ENCODE measurements around the gene APP.

APP gene

GRCh38 chr21:25974964-25975363 lies 195.6 kb downstream of the APP start:
- no peak for DNase-seq
- Histone ChIP-seq H3K27me3 (no peaks in the 10 kb centered on the region), H3K9me3 (no peaks in the 10 kb centered on the region), H3K4me3 (ENCODE audit: low read depth, low read length) (no peak overlapping the region), H3K36me3 (peaks cover 62% of the 10 kb centered on the region), H3K4me1 (no peaks in the 10 kb centered on the region)
- TF ChIP-seq CTCF (IDR thresholded peaks at IDR 0.05; ENCODE audit: low read depth, low read length), result no peak

GRCh38 chr21:25970254-25970930 lies 200.2 kb downstream of the APP start:
- Histone ChIP-seq H3K4me3 (ENCODE audit: low read depth, low read length) (no peak overlapping the region), H3K27me3 (no peaks in the 10 kb centered on the region), H3K4me1 (peaks cover 7% of the 10 kb centered on the region; the same call in 1 of the 2 replicates), H3K36me3 (peaks cover 42% of the 10 kb centered on the region), H3K9me3 (no peaks in the 10 kb centered on the region)
- DNase-seq, result peak; percentile 23
- no peak for TF ChIP-seq CTCF (IDR thresholded peaks at IDR 0.05; ENCODE audit: low read depth, low read length)

DNA sequence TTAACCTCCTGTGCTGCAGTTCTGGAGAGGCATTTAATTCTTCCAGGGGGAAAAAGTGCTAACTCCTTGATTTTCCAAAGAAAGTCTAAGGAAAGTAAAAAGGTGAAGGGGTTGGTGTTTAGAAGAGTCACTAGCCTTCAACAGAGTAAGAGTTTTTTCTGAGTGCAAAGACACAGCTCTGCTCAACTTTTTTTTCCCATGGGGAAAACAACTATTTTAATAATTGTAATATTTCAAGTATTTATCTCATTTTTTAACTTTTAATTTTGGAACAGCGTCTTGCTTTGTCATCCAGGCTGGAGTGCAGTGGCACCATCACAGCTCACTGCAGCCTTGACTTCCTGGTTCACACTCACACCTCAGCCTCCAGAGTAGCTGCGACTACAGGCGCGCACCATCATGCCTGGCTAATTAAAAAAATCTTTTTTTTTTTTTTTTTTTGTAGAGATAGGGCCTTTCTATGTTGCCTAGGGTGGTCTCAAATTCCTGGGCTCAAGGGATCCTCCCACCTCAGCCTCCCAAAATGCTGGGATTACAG lies 202.6 kb downstream of the APP start:
- no peak overlapping the region for H3K4me3 ChIP-seq (ENCODE audit: low read depth, low read length)
- DNase-seq, result no peak
- peaks cover 7% of the 10 kb centered on the region; the same call in 1 of the 2 replicates for H3K4me1 ChIP-seq
- H3K9me3 ChIP-seq, result no peaks in the 10 kb centered on the region
- TF ChIP-seq CTCF (IDR thresholded peaks at IDR 0.05; ENCODE audit: low read depth, low read length), result no peak
- no peaks in the 10 kb centered on the region for H3K27me3 ChIP-seq
- peaks cover 29% of the 10 kb centered on the region for H3K36me3 ChIP-seq

DNA sequence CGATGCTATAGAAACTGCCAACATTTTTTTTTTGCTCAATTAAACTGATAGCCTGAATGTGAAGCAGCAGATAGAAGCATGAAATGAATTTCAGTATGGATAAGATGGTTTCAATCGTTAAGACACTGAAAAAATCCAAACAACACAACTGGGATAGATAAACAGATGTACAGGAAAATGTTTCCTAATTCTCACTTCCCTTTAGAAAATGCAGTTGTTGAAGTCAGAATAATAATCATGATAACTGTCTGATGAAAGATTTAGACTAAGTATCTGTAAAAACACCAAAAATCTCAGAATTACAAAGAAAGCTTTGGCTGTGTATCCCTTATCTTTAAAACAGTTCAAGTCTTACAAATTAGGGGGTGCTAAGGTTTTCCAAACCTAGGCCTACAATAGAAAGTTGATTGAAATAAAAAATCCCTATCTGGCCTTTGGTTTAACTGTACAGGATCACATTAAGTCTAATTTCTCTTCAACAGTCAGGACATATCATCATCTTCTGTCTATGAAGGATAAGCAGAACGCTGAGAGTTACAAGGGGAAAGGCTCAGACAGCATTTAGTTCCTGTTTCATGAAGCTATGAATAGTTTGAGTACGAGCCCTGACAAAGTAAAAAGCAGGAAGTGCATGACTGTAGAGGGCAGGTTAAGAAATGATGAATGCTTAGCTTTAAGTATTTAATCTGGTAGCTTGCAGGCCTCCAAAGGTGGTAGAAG lies 203.2 kb downstream of the APP start:
- no peak for DNase-seq
- H3K27me3 ChIP-seq, result no peaks in the 10 kb centered on the region
- H3K36me3 ChIP-seq, result peaks cover 27% of the 10 kb centered on the region
- TF ChIP-seq CTCF (IDR thresholded peaks at IDR 0.05; ENCODE audit: low read depth, low read length), result no peak
- no peak overlapping the region for H3K4me3 ChIP-seq (ENCODE audit: low read depth, low read length)
- H3K9me3 ChIP-seq, result no peaks in the 10 kb centered on the region
- peaks cover 7% of the 10 kb centered on the region; the same call in 1 of the 2 replicates for H3K4me1 ChIP-seq

GRCh38 chr21:25965951-25966707 lies 204.4 kb downstream of the APP start:
- TF ChIP-seq CTCF (IDR thresholded peaks at IDR 0.05; ENCODE audit: low read depth, low read length), result no peak
- no peak for DNase-seq
- H3K4me3 ChIP-seq (ENCODE audit: low read depth, low read length), result no peak overlapping the region
- H3K9me3 ChIP-seq, result no peaks in the 10 kb centered on the region
- H3K36me3 ChIP-seq, result peaks cover 21% of the 10 kb centered on the region
- H3K4me1 ChIP-seq, result peaks cover 13% of the 10 kb centered on the region
- H3K27me3 ChIP-seq, result no peaks in the 10 kb centered on the region
